K562 (cell line): Measurements from ENCODE around the gene PRRC2B. TPM values are rescaled to one million over a fixed set of nuclear protein-coding genes. Genes with fewer than 3 reads are reported as not detected.

Source experiments
- ATAC-seq: fragments of 200-7000 bp; cut with Tn5 transposase; 3 replicates; pipeline ENCODE4 v1.9.1; 2020; ENCODE audit warnings: moderate library complexity
- BruUV-seq: library from RNA; stranded (reverse); fragments of 400-500 nt; replicated peaks from 2 replicates; lab custom pipeline; 2021; lab: Mats Ljungman, UMichigan
- CTCF ChIA-PET: fragments of 300-600 bp; formaldehyde crosslinking; extraction: SDS; loops from one replicate; lab custom pipeline; 2021; ENCODE audit warnings: low intra/inter-chr PET ratio; lab: Yijun Ruan, JAX
- POLR2A ChIA-PET: fragments of 300-600, 350-650 bp; sonication (Branson Sonifier 250); formaldehyde crosslinking; extraction: SDS; loops from one replicate; lab custom pipeline; 2021; ENCODE audit warnings: antibody characterized with exemption, inconsistent platforms; lab: Yijun Ruan, JAX
- DNase-seq, 4 experiments: peaks; one replicate each; pipeline versions ENCODE4 v3.0.0 to v3.0.0-alpha.2; 2011 to 2018; ENCODE audit warnings: low spot score in 3 of 4, mixed read lengths in 3 of 4; ENCODE audit errors: extremely low read depth in 1 of 4
- FAIRE-seq: peaks from 2 replicates; lab custom pipeline; 2011; peaks lifted over from hg19 to GRCh38; lab: Jason Lieb, UNC
- H2AFZ ChIP-seq: 2 replicates; pipeline ENCODE4 v1.6.0; 2011; ENCODE audit warnings: low read depth, low read length, control low read depth, inconsistent platforms
- H3K27ac ChIP-seq: fragments of 200-600 bp; 3 replicates; pipeline ENCODE4 v1.8.0; 2011; ENCODE audit warnings: low read depth, mild to moderate bottlenecking, control low read depth, inconsistent platforms, low read length, moderate library complexity, mixed read lengths; ENCODE audit errors: extremely low read depth
- H3K27me3 ChIP-seq, 2 experiments: fragments of 300-600 bp in 1 of 2; 2 replicates in 1 of 2; 3 replicates in 1 of 2; pipeline versions ENCODE4 v1.6.0 to v1.8.0; 2011; ENCODE audit warnings: inconsistent platforms in 2 of 2, low read length in 2 of 2, mild to moderate bottlenecking in 1 of 2, mixed read lengths in 1 of 2, moderate library complexity in 1 of 2; ENCODE audit not compliant: control insufficient read depth in 2 of 2, insufficient read depth in 2 of 2
- H3K36me3 ChIP-seq: fragments of 300-600 bp; 3 replicates; pipeline ENCODE4 v1.8.0; 2011; ENCODE audit warnings: mild to moderate bottlenecking, low read length, inconsistent platforms; ENCODE audit not compliant: control insufficient read depth, insufficient read depth
- H3K4me1 ChIP-seq, 2 experiments: fragments of 200-600 bp in 1 of 2; replicated peaks in 1 of 2; 2 replicates in 1 of 2; 3 replicates in 1 of 2; pipeline versions ENCODE4 v1.5.1 to v1.8.0; 2011; ENCODE audit warnings: inconsistent platforms in 2 of 2, low read length in 2 of 2, mild to moderate bottlenecking in 1 of 2, mixed read lengths in 1 of 2, moderate library complexity in 1 of 2; ENCODE audit not compliant: control insufficient read depth in 2 of 2, insufficient read depth in 2 of 2
- H3K4me2 ChIP-seq: 2 replicates; pipeline ENCODE4 v1.6.1; 2011; ENCODE audit warnings: low read length, control low read depth, inconsistent platforms, mixed read lengths; ENCODE audit not compliant: insufficient read depth
- H3K4me3 ChIP-seq: fragments of 200-600 bp; sonication (generic), shearing (Covaris generic); 2 replicates; pipeline ENCODE4 v1.5.1; 2016; ENCODE audit warnings: control low read depth, inconsistent platforms
- H3K79me2 ChIP-seq: fragments of 200-600 bp; 3 replicates; pipeline ENCODE4 v1.8.0; 2011; ENCODE audit warnings: low read length, inconsistent platforms; ENCODE audit not compliant: control insufficient read depth, insufficient read depth
- H3K9ac ChIP-seq, 2 experiments: 2 replicates each; pipeline versions ENCODE4 v1.6.0 to v1.6.1; 2011; ENCODE audit warnings: low read depth in 2 of 2, low read length in 2 of 2, control low read depth in 1 of 2, inconsistent platforms in 1 of 2, mild to moderate bottlenecking in 1 of 2, mixed read lengths in 1 of 2; ENCODE audit not compliant: insufficient read depth in 1 of 2
- H3K9me1 ChIP-seq: one replicate; pipeline ENCODE4 v1.6.0; 2011; ENCODE audit warnings: inconsistent platforms, mild to moderate bottlenecking, low read length, moderate library complexity; ENCODE audit not compliant: control insufficient read depth, insufficient read depth
- H3K9me3 ChIP-seq: replicated peaks from 2 replicates; pipeline ENCODE4 v1.5.1; 2011; ENCODE audit warnings: low read depth, low read length, inconsistent platforms; ENCODE audit not compliant: control insufficient read depth, insufficient read depth
- H4K20me1 ChIP-seq: replicated peaks from 2 replicates; pipeline ENCODE4 v1.6.1; 2011; ENCODE audit warnings: low read length, inconsistent platforms, mixed read lengths; ENCODE audit not compliant: control insufficient read depth, insufficient read depth
- AFF1 ChIP-seq, 2 experiments: fragments of 450-650 bp; IDR thresholded peaks; 2 replicates each; pipeline ENCODE4 v1.6.1; 2018; ENCODE audit warnings: mild to moderate bottlenecking in 2 of 2, low read depth in 1 of 2; ENCODE audit not compliant: partially characterized antibody in 2 of 2
- BHLHE40 ChIP-seq: IDR thresholded peaks from 2 replicates; pipeline ENCODE4 v1.6.1; 2011; ENCODE audit warnings: low read length, improper control_type of control experiment
- CAMTA2 ChIP-seq: fragments of 250-450 bp; sonication (Bioruptor Pico); conservative IDR thresholded peaks from 2 replicates; pipeline ENCODE4 v1.5.1; 2022
- CREB1 ChIP-seq, 2 experiments: sonication (generic) in 1 of 2; formaldehyde crosslinking in 1 of 2; IDR thresholded peaks; 2 replicates each; pipeline versions ENCODE4 v1.6.1 to v1.8.0; 2012 to 2022; ENCODE audit warnings: inconsistent platforms in 1 of 2, mild to moderate bottlenecking in 1 of 2, missing genetic modification reagents in 1 of 2, moderate library complexity in 1 of 2
- DLX4 ChIP-seq: fragments of 250-450 bp; sonication (Bioruptor Pico); IDR thresholded peaks from 2 replicates; pipeline ENCODE4 v1.6.1; 2021; ENCODE audit warnings: mild to moderate bottlenecking
- ESRRA ChIP-seq: fragments of 450-650 bp; IDR thresholded peaks from 2 replicates; pipeline ENCODE4 v1.6.1; 2014; ENCODE audit warnings: low read depth, mild to moderate bottlenecking, moderate library complexity, borderline replicate concordance
- ETS1 ChIP-seq: conservative IDR thresholded peaks from 2 replicates; pipeline ENCODE4 v1.6.1; 2011; ENCODE audit warnings: low read depth, mild to moderate bottlenecking, low read length; ENCODE audit not compliant: control insufficient read depth
- GABPB2 ChIP-seq: fragments of 250-450 bp; sonication (Bioruptor Pico); conservative IDR thresholded peaks from 2 replicates; pipeline ENCODE4 v1.5.1; 2021; ENCODE audit warnings: mild to moderate bottlenecking
- POLR2A ChIP-seq: fragments of 450-650 bp; conservative IDR thresholded peaks from 2 replicates; pipeline ENCODE4 v1.6.1; 2016
- RBM34 ChIP-seq: fragments of 200-400 bp; formaldehyde crosslinking; IDR thresholded peaks from 2 replicates; pipeline ENCODE4 v1.6.1; 2018; ENCODE audit warnings: low read length, borderline replicate concordance; ENCODE audit not compliant: insufficient read depth
- ZNF518B ChIP-seq: fragments of 250-450 bp; sonication (Bioruptor Pico); IDR thresholded peaks from 2 replicates; pipeline ENCODE4 v1.5.0; 2021; ENCODE audit warnings: mild to moderate bottlenecking, moderate library complexity
- WGBS: fragments of 100-300 bp; shearing (Covaris generic); methylation state at CpG from one replicate; pipeline ENCODE4 v1.1.6; 2016; ENCODE audit warnings: low coverage, mixed read lengths; ENCODE audit not compliant: insufficient coverage; ENCODE audit errors: missing lambda C conversion rate; 5-methylcytosine and 5-hydroxymethylcytosine counted together
- in situ Hi-C: fragments of 300-500 bp; cut with MboI; formaldehyde crosslinking; loops from 4 replicates; pipeline ENCODE4 v1.15.0; 2018; ENCODE audit warnings: inconsistent platforms, mixed read lengths
- intact Hi-C: fragments of 100-400 bp; cut with micrococcal nuclease; formaldehyde crosslinking; loops from 2 replicates; pipeline ENCODE4 v1.14.2; 2022
- polyA plus RNA-seq, 8 experiments: library from polyadenylated mRNA; depleted of rRNA in 4 of 8; stranded (reverse) in 5 of 8; unstranded in 3 of 8; fragments of >200 nt; fragmentation: Nextera tagmentation in 2 of 8; fragmentation: Illumina TruSeq in 1 of 8; extraction: Ambion mirVana in 2 of 8; extraction: Trizol in 1 of 8; gene quantifications; 2 replicates each; pipeline versions ENCODE4 v1.2.1 to v1.2.3, GENCODE V29; 2011 to 2014; ENCODE audit warnings: inconsistent platforms in 1 of 8, missing spikeins in 1 of 8
- total RNA-seq, 7 experiments: library from RNA; depleted of rRNA in 6 of 7; stranded (reverse); fragments of >200 nt in 6 of 7; fragmentation: Illumina TruSeq in 2 of 7; extraction: Trizol in 2 of 7; gene quantifications; 2 replicates each; pipeline versions ENCODE4 v1.2.1 to v1.2.3, GENCODE V29; 2011 to 2021; ENCODE audit warnings: low replicate concordance in 1 of 7

PRRC2B gene
- total and polyA plus RNA-seq, 9 of the 15 experiments (the other 6 are each of a cell fraction or from before 2014, with no cell fraction given): 0.34 to 125 (median 30.9) TPM

GRCh38 chr9:131409458-131409992 lies 15.6 kb downstream of the PRRC2B start (continued):
- no peak for TF ChIP-seq ZNF518B (CRISPR knock-in tag)
- no peak for TF ChIP-seq ESRRA

- H3K4me3 ChIP-seq: no peak overlapping the region
- no peak overlapping the region for H2AFZ ChIP-seq
- no TSS peak for BruUV-seq
- peaks cover 13% of the 10 kb centered on the region for H3K9me1 ChIP-seq
- ATAC-seq (no peak), FAIRE-seq (no peak), DNase-seq (peak in 2 of 4 experiments; percentile 8 to 20)
- peaks cover 30% of the 10 kb centered on the region; the same call in 1 of the 3 replicates for H3K36me3 ChIP-seq
- 79% methylated on average over 7 of the region's 7 CpGs for WGBS
- peaks cover 98% of the 10 kb centered on the region for H3K79me2 ChIP-seq
- no peaks in the 10 kb centered on the region for H3K9me3 ChIP-seq
- H3K27me3 ChIP-seq: no peaks in the 10 kb centered on the region
- H3K4me1 ChIP-seq: peaks cover 26 to 36% of the 10 kb centered on the region in 2 experiments; a peak in 4 of 5 replicates
- no peak overlapping the region for H3K4me2 ChIP-seq
- no peak overlapping the region for H3K27ac ChIP-seq
- POLR2A ChIA-PET: interaction anchor here (0.6 to 0.8 kb wide), 2 partner anchors 14 to 38 kb away, joined by 3 read pairs; no protein-coding TSS in a partner anchor
- in situ Hi-C loops (no loop called here), intact Hi-C loops (no loop called here)
- peaks cover 76% of the 10 kb centered on the region for H4K20me1 ChIP-seq
- CTCF ChIA-PET: no interaction called here
- H3K9ac ChIP-seq: peak overlapping the region in 1 of 2 experiments; percentile 75; a peak in 1 of 4 replicates
- TF ChIP-seq POLR2A (no peak), DLX4 (CRISPR knock-in tag) (no peak), RBM34 (no peak), AFF1 (IDR thresholded peaks at IDR 0.05; ENCODE audit: low read depth in 1 of 2, partially characterized antibody in 2 of 2) (no peak), GABPB2 (CRISPR knock-in tag) (no peak), BHLHE40 (no peak), CAMTA2 (CRISPR knock-in tag) (no peak), ETS1 (no peak), CREB1 (IDR thresholded peaks at IDR 0.05) (no peak), CREB1 (CRISPR knock-in tag; IDR thresholded peaks at IDR 0.05) (no peak)
Measured at GRCh38 chr9:131410044-131410491, 16.2 kb downstream of the PRRC2B start.
